IMR-90 (cell line): ENCODE measurements around the gene SPATA31D1. TPM values are rescaled to one million over a fixed set of nuclear protein-coding genes. Genes with fewer than 3 reads are reported as not detected.

Source experiments
- ATAC-seq: fragments of 200-7000 bp; cut with Tn5 transposase; 2 replicates; pipeline ENCODE4 v1.9.1; 2020; ENCODE audit warnings: low read depth, mild to moderate bottlenecking, moderate library complexity
- BruUV-seq: library from RNA; stranded (reverse); fragments of 400-500 nt; replicated peaks from 2 replicates; lab custom pipeline; 2021; lab: Mats Ljungman, UMichigan
- CTCF ChIA-PET: fragments of 300-600 bp; formaldehyde crosslinking; extraction: SDS; loops from one replicate; lab custom pipeline; 2021; ENCODE audit warnings: antibody characterized with exemption; lab: Yijun Ruan, JAX
- POLR2A ChIA-PET: fragments of 300-600 bp; sonication (Branson Sonifier 250); formaldehyde crosslinking; loops from one replicate; lab custom pipeline; 2022; ENCODE audit warnings: antibody characterized with exemption; ENCODE audit not compliant: unreplicated experiment; lab: Charles Lee
- DNase-seq: peaks from one replicate; pipeline ENCODE4 v3.0.0; 2013
- H2AFZ ChIP-seq: replicated peaks from 2 replicates; pipeline ENCODE3; 2013; ENCODE audit warnings: low read length, mild to moderate bottlenecking; ENCODE audit not compliant: poor library complexity
- H2AK5ac ChIP-seq: 2 replicates; pipeline ENCODE4 v1.6.1; 2013; ENCODE audit warnings: low read depth, low read length, inconsistent platforms
- H2AK9ac ChIP-seq: replicated peaks from 2 replicates; pipeline ENCODE3; 2013; ENCODE audit warnings: mild to moderate bottlenecking, low read depth, low read length, moderate library complexity; ENCODE audit not compliant: poor library complexity
- H2BK120ac ChIP-seq: 2 replicates; pipeline ENCODE4 v1.6.1; 2013; ENCODE audit warnings: low read depth, low read length, inconsistent platforms
- H2BK15ac ChIP-seq: 3 replicates; pipeline ENCODE4 v1.6.1; 2013; ENCODE audit warnings: low read depth, low read length, inconsistent platforms
- H2BK20ac ChIP-seq: 2 replicates; pipeline ENCODE4 v1.6.1; 2013; ENCODE audit warnings: low read depth, mild to moderate bottlenecking, inconsistent platforms, low read length, moderate library complexity
- H2BK5ac ChIP-seq: 2 replicates; pipeline ENCODE4 v1.6.1; 2013; ENCODE audit warnings: mild to moderate bottlenecking, low read depth, low read length, inconsistent platforms; ENCODE audit not compliant: poor library complexity, severe bottlenecking
- H3K14ac ChIP-seq: replicated peaks from 2 replicates; pipeline ENCODE4 v1.6.1; 2013; ENCODE audit warnings: low read depth, low read length, inconsistent platforms
- H3K18ac ChIP-seq: 2 replicates; pipeline ENCODE4 v1.6.1; 2013; ENCODE audit warnings: low read depth, low read length, control low read depth
- H3K23ac ChIP-seq: 2 replicates; pipeline ENCODE4 v1.6.1; 2013; ENCODE audit warnings: low read depth, low read length, inconsistent platforms
- H3K27ac ChIP-seq: 2 replicates; pipeline ENCODE4 v1.5.1; 2013; ENCODE audit warnings: mild to moderate bottlenecking, control low read depth, low read length; ENCODE audit not compliant: insufficient read depth
- H3K27me3 ChIP-seq: 2 replicates; pipeline ENCODE4 v1.6.1; 2013; ENCODE audit warnings: low read length; ENCODE audit not compliant: control insufficient read depth, insufficient read depth
- H3K36me3 ChIP-seq: 2 replicates; pipeline ENCODE4 v1.6.1; 2013; ENCODE audit warnings: low read length, mixed read lengths; ENCODE audit not compliant: control insufficient read depth, insufficient read depth
- H3K4ac ChIP-seq: 2 replicates; pipeline ENCODE4 v1.6.1; 2013; ENCODE audit warnings: low read depth, low read length, inconsistent platforms
- H3K4me1 ChIP-seq: 2 replicates; pipeline ENCODE4 v1.6.1; 2013; ENCODE audit warnings: low read length, mixed read lengths; ENCODE audit not compliant: control insufficient read depth, insufficient read depth
- H3K4me2 ChIP-seq: 2 replicates; pipeline ENCODE4 v1.6.1; 2013; ENCODE audit warnings: low read depth, mild to moderate bottlenecking, control low read depth, low read length, moderate library complexity
- H3K4me3 ChIP-seq: 2 replicates; pipeline ENCODE4 v1.5.1; 2013; ENCODE audit warnings: low read depth, mild to moderate bottlenecking, control low read depth, low read length, moderate library complexity; ENCODE audit not compliant: insufficient read depth
- H3K56ac ChIP-seq: 2 replicates; pipeline ENCODE4 v1.6.1; 2013; ENCODE audit warnings: low read length, inconsistent platforms; ENCODE audit not compliant: insufficient read depth; ENCODE audit errors: extremely low read depth
- H3K79me1 ChIP-seq, 2 experiments: 2 replicates each; pipeline ENCODE4 v1.6.1; 2013; ENCODE audit warnings: low read length in 2 of 2, inconsistent platforms in 1 of 2, low read depth in 1 of 2
- H3K9ac ChIP-seq: 2 replicates; pipeline ENCODE4 v1.6.1; 2013; ENCODE audit warnings: low read depth, low read length, control low read depth
- H3K9me1 ChIP-seq: 2 replicates; pipeline ENCODE4 v1.6.1; 2013; ENCODE audit warnings: low read length, inconsistent platforms; ENCODE audit not compliant: insufficient read depth
- H3K9me3 ChIP-seq: 2 replicates; pipeline ENCODE4 v1.6.1; 2013; ENCODE audit warnings: low read length; ENCODE audit not compliant: control insufficient read depth, insufficient read depth
- H4K20me1 ChIP-seq: 2 replicates; pipeline ENCODE4 v1.6.1; 2013; ENCODE audit warnings: low read length, inconsistent platforms; ENCODE audit not compliant: insufficient read depth
- H4K5ac ChIP-seq: 2 replicates; pipeline ENCODE4 v1.6.1; 2013; ENCODE audit warnings: mild to moderate bottlenecking, low read depth, low read length, control low read depth
- H4K8ac ChIP-seq, 2 experiments: 2 replicates each; pipeline ENCODE4 v1.6.1; 2013; ENCODE audit warnings: low read depth in 2 of 2, low read length in 2 of 2, control low read depth in 1 of 2, inconsistent platforms in 1 of 2
- H4K91ac ChIP-seq: 2 replicates; pipeline ENCODE4 v1.6.1; 2013; ENCODE audit warnings: low read depth, low read length, inconsistent platforms; ENCODE audit not compliant: insufficient read depth
- BHLHE40 ChIP-seq: fragments of 150-350 bp; IDR thresholded peaks from 2 replicates; pipeline ENCODE4 v1.6.1; 2016; ENCODE audit warnings: mild to moderate bottlenecking, low read depth, low read length
- CEBPB ChIP-seq: IDR thresholded peaks from 2 replicates; pipeline ENCODE4 v1.6.1; 2012; ENCODE audit warnings: low read depth, low read length, improper control_type of control experiment
- CHD1 ChIP-seq: IDR thresholded peaks from 2 replicates; pipeline ENCODE4 v1.6.1; 2012; ENCODE audit warnings: low read depth, low read length, improper control_type of control experiment
- CTCF ChIP-seq: conservative IDR thresholded peaks from 2 replicates; pipeline ENCODE4 v1.5.1; 2012; ENCODE audit warnings: mild to moderate bottlenecking, low read depth, low read length, improper control_type of control experiment
- FOS ChIP-seq: fragments of 150-350 bp; IDR thresholded peaks from 2 replicates; pipeline ENCODE4 v1.6.1; 2016; ENCODE audit warnings: low read depth, low read length
- MAFK ChIP-seq: IDR thresholded peaks from 2 replicates; pipeline ENCODE4 v1.6.1; 2012; ENCODE audit warnings: low read depth, low read length, improper control_type of control experiment
- MAZ ChIP-seq: IDR thresholded peaks from 2 replicates; pipeline ENCODE4 v1.6.1; 2012; ENCODE audit warnings: low read depth, mild to moderate bottlenecking, low read length, improper control_type of control experiment, moderate library complexity, borderline replicate concordance
- MXI1 ChIP-seq: IDR thresholded peaks from 2 replicates; pipeline ENCODE4 v1.6.1; 2012; ENCODE audit warnings: low read depth, mild to moderate bottlenecking, low read length, moderate library complexity, borderline replicate concordance
- NFE2L2 ChIP-seq: fragments of 150-350 bp; IDR thresholded peaks from 2 replicates; pipeline ENCODE4 v1.6.1; 2016; ENCODE audit warnings: low read depth, mild to moderate bottlenecking, low read length
- POLR2A ChIP-seq: IDR thresholded peaks from 2 replicates; pipeline ENCODE4 v1.6.1; 2012; ENCODE audit warnings: mild to moderate bottlenecking, low read depth, low read length
- RAD21 ChIP-seq: IDR thresholded peaks from 2 replicates; pipeline ENCODE4 v1.6.1; 2012; ENCODE audit warnings: low read length, improper control_type of control experiment
- RCOR1 ChIP-seq: IDR thresholded peaks from 2 replicates; pipeline ENCODE4 v1.6.1; 2012; ENCODE audit warnings: mild to moderate bottlenecking, low read length, improper control_type of control experiment; ENCODE audit not compliant: insufficient replicate concordance
- RFX5 ChIP-seq: IDR thresholded peaks from 2 replicates; pipeline ENCODE4 v1.8.0; 2012; ENCODE audit warnings: low read depth, mild to moderate bottlenecking, low read length, moderate library complexity
- SMC3 ChIP-seq: fragments of 150-350 bp; IDR thresholded peaks from 2 replicates; pipeline ENCODE4 v1.6.1; 2016; ENCODE audit warnings: low read depth, mild to moderate bottlenecking, antibody characterized with exemption, low read length, moderate library complexity
- USF2 ChIP-seq: fragments of 150-350 bp; IDR thresholded peaks from 2 replicates; pipeline ENCODE4 v1.6.1; 2017; ENCODE audit warnings: mild to moderate bottlenecking, antibody characterized with exemption, low read length, low read depth
- WGBS, 2 experiments: methylation state at CpG; one replicate each; pipeline versions ENCODE4 v1.1.5 to v1.1.7; 2013; ENCODE audit warnings: missing lambda C conversion rate in 2 of 2; ENCODE audit not compliant: insufficient read length in 1 of 2; ENCODE audit errors: extremely low coverage in 2 of 2; 5-methylcytosine and 5-hydroxymethylcytosine counted together
- dilution Hi-C: fragments of 300-500 bp; cut with HindIII; formaldehyde crosslinking; loops from one replicate; pipeline ENCODE4 v1.14.3; 2018; ENCODE audit warnings: low sequenced_read_pairs; ENCODE audit not compliant: unreplicated experiment
- in situ Hi-C: fragments of 300-500 bp; cut with MboI; formaldehyde crosslinking; loops from 3 replicates; pipeline ENCODE4 v1.14.3; 2019; ENCODE audit warnings: low sequenced_read_pairs, inconsistent platforms, mixed read lengths
- intact Hi-C: fragments of 100-400 bp; cut with micrococcal nuclease; formaldehyde crosslinking; loops from 2 replicates; pipeline ENCODE4 v1.10.0; 2022
- polyA plus RNA-seq, 3 experiments: library from polyadenylated mRNA; depleted of rRNA; stranded (reverse); fragments of >200 nt; gene quantifications; 2 replicates each; pipeline ENCODE4 v1.2.3, GENCODE V29; 2012; ENCODE audit warnings: low replicate concordance in 1 of 3
- total RNA-seq: library from RNA; depleted of rRNA; stranded (reverse); fragments of >200 nt; gene quantifications from 2 replicates; pipeline ENCODE4 v1.2.3, GENCODE V29; 2012
- TF ChIP-seq, protein P1 (sequence below): fragments of 150-350 bp; IDR thresholded peaks from 2 replicates; pipeline ENCODE4 v1.6.1; 2016; ENCODE audit warnings: low read depth, mild to moderate bottlenecking, low read length, moderate library complexity, borderline replicate concordance

The SPATA31D1 gene
- total and polyA plus RNA-seq, 2 of the 4 experiments (the other 2 are of a cell fraction), result not detected

GRCh38 chr9:81974764-81975163, 13.8 kb upstream of the SPATA31D1 start:
- Histone ChIP-seq H3K9me3 (no peaks in the 10 kb centered on the region), H3K56ac (no peak overlapping the region), H2AFZ (no peak overlapping the region), H2BK5ac (no peak overlapping the region), H3K4me3 (no peak overlapping the region), H3K79me1 (no peaks in the 10 kb centered on the region), H3K23ac (no peak overlapping the region), H3K14ac (no peak overlapping the region), H2AK9ac (no peak overlapping the region), H3K4me2 (no peak overlapping the region), H3K36me3 (no peaks in the 10 kb centered on the region), H3K4me1 (no peaks in the 10 kb centered on the region), H3K27me3 (peaks cover 3% of the 10 kb centered on the region), H3K27ac (no peak overlapping the region), H3K9me1 (no peaks in the 10 kb centered on the region), H2BK20ac (no peak overlapping the region), H2AK5ac (no peak overlapping the region), H2BK120ac (no peak overlapping the region), H3K18ac (no peak overlapping the region), H3K4ac (no peak overlapping the region), H4K20me1 (no peaks in the 10 kb centered on the region), H4K8ac (no peak overlapping the region), H4K91ac (no peak overlapping the region), H2BK15ac (no peak overlapping the region), H4K5ac (no peak overlapping the region), H3K9ac (no peak overlapping the region)
- dilution Hi-C loops (no loop called here), in situ Hi-C loops (no loop called here), intact Hi-C loops (no loop called here)
- BruUV-seq, result no TSS peak
- ATAC-seq (no peak), DNase-seq (no peak)
- TF ChIP-seq RFX5 (no peak), POLR2A (no peak), CTCF (no peak), BHLHE40 (no peak), NFE2L2 (no peak), CEBPB (no peak), SMC3 (no peak), MAZ (no peak), MAFK (no peak), MXI1 (no peak), FOS (no peak), RCOR1 (no peak), RAD21 (no peak), USF2 (no peak), CHD1 (no peak)
- TF ChIP-seq, protein P1, sequence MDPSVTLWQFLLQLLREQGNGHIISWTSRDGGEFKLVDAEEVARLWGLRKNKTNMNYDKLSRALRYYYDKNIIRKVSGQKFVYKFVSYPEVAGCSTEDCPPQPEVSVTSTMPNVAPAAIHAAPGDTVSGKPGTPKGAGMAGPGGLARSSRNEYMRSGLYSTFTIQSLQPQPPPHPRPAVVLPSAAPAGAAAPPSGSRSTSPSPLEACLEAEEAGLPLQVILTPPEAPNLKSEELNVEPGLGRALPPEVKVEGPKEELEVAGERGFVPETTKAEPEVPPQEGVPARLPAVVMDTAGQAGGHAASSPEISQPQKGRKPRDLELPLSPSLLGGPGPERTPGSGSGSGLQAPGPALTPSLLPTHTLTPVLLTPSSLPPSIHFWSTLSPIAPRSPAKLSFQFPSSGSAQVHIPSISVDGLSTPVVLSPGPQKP, result no peak
- CTCF ChIA-PET, result no interaction called here
- POLR2A ChIA-PET, result no interaction called here
- no CpG with 5 or more reads among the region's 5 CpGs for WGBS, 2 experiments
